Measurements from ENCODE around the gene SUN2.

The SUN2 gene

GRCh38 chr22:38786631-38787030 lies 30.8 kb upstream of the SUN2 start:
- no peak overlapping the region for H3K4me3 Mint-ChIP-seq
- H3K9me3 Mint-ChIP-seq: no peaks in the 10 kb centered on the region
- no peaks in the 10 kb centered on the region for H3K36me3 Mint-ChIP-seq (ENCODE audit: low read depth)
- H3K27me3 Mint-ChIP-seq: no peaks in the 10 kb centered on the region
- H3K27ac Mint-ChIP-seq: no peak overlapping the region
- no peaks in the 10 kb centered on the region for H3K4me1 Mint-ChIP-seq (ENCODE audit: low read depth)

- Mint-ChIP-seq H3K36me3 (ENCODE audit: low read depth) (peaks cover 5% of the 10 kb centered on the region), H3K27me3 (no peaks in the 10 kb centered on the region), H3K4me3 (no peak overlapping the region), H3K27ac (no peak overlapping the region), H3K4me1 (ENCODE audit: low read depth) (no peaks in the 10 kb centered on the region), H3K9me3 (no peaks in the 10 kb centered on the region)
Observed at GRCh38 chr22:38784856-38785255, 29.1 kb upstream of the SUN2 start.

DNA sequence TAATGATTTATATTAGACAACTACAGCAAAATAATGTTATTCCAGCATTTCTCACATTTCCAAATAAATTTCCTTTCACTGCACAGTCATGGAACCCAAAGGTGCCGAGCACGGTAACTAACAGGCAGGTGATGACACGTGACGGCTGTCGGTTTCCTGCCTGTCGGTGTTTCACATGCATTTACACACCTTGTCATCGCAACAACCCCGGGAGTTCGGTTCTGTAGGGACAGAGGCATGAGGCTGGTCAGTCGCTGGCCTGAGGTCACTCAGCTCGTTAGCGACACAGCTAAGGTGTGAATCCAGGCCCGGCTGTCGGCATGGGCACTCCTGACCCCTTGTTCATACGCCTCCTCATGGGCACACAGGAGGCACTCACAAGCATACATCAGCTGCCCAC lies 28.2 kb upstream of the SUN2 start:
- Mint-ChIP-seq H3K27me3 (no peaks in the 10 kb centered on the region), H3K4me3 (no peak overlapping the region), H3K27ac (no peak overlapping the region), H3K36me3 (ENCODE audit: low read depth) (peaks cover 5% of the 10 kb centered on the region), H3K9me3 (no peaks in the 10 kb centered on the region), H3K4me1 (ENCODE audit: low read depth) (no peaks in the 10 kb centered on the region)

DNA sequence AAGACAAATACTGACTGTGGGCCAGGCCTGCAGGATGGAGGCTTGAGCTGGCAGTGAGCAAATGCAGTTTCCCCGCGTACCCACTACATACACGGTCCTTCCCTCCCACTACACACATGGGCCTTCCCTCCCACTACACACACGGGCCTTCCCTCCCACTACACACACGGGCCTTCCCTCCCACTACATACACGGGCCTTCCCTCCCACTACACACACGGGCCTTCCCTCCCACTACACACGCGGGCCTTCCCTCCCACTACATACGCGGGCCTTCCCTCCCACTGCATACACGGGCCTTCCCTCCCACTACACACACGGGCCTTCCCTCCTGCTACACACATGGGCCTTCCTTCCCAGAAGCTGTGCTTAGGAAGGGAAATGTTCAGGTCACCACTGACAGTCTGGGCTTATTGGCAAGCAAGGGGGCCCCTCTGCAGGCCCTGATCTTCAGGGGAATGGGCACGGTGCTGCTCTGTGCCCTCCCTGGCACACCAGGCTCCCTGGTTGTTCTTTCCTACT lies 27.4 kb upstream of the SUN2 start:
- Mint-ChIP-seq H3K4me1 (ENCODE audit: low read depth) (no peaks in the 10 kb centered on the region), H3K9me3 (no peaks in the 10 kb centered on the region), H3K27ac (no peak overlapping the region), H3K36me3 (ENCODE audit: low read depth) (peaks cover 5% of the 10 kb centered on the region), H3K27me3 (no peaks in the 10 kb centered on the region), H3K4me3 (no peak overlapping the region)

DNA sequence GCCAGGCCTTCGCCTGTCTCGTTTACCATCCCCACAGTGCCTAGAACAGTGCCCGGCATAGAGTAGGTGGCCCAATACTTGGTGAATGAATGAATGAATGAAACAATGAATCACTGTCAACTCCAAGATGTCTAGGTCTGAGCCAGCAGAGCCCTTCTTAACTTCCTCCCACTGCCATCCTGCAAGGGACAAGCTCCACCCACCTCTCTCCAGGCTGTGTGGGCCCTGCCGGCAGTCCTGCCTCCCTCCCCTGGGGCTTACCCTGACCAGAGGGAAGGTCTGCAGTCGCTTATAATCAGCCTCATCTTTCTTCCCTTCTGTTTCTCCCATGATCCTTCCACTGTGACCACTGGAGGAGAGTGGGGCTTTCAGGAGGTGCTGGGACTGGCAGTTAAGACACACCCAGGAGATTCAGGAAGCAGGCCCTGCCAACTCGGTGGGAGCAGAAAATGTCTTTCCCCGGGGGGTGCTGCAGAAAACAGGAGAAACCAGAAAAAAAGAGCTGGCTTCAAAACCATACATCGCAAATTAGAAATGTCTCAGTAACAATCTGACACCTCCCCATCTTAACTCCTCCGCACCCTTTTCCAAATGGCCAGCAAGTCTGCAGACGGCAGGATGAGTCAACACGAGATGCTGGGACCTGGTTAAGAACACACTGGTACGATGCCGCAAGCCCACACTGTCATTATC lies 26.8 kb upstream of the SUN2 start:
- H3K4me3 Mint-ChIP-seq: no peak overlapping the region
- no peaks in the 10 kb centered on the region for H3K27me3 Mint-ChIP-seq
- H3K36me3 Mint-ChIP-seq (ENCODE audit: low read depth): peaks cover 5% of the 10 kb centered on the region
- no peaks in the 10 kb centered on the region for H3K4me1 Mint-ChIP-seq (ENCODE audit: low read depth)
- H3K27ac Mint-ChIP-seq: no peak overlapping the region
- H3K9me3 Mint-ChIP-seq: no peaks in the 10 kb centered on the region

DNA sequence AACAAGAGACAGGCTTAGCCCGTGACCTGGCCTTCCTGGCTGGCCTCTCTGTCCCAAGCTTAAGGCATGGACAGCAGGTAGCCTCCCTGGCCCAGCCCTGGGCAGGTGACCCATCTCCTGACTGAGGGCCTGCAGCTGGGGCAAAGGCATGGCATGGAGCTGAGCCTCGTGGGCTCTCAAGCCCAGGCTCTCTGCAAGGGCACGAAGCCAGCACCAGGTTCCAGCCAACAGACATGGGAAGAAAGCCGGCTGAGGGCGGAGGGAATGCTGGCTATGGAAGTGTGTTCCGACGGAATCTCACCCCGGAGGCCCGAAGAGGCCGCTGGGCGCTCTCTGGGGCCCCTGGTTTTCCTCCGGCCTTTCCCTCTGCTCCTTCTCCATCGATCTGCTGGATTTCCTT lies 25.2 kb upstream of the SUN2 start:
- Mint-ChIP-seq H3K4me3 (no peak overlapping the region), H3K9me3 (no peaks in the 10 kb centered on the region), H3K4me1 (ENCODE audit: low read depth) (no peaks in the 10 kb centered on the region), H3K27ac (no peak overlapping the region), H3K36me3 (ENCODE audit: low read depth) (peaks cover 5% of the 10 kb centered on the region), H3K27me3 (no peaks in the 10 kb centered on the region)

GRCh38 chr22:38777087-38777671 lies 21.4 kb upstream of the SUN2 start:
- H3K27ac Mint-ChIP-seq: no peak overlapping the region
- no peaks in the 10 kb centered on the region for H3K9me3 Mint-ChIP-seq
- H3K4me3 Mint-ChIP-seq: no peak overlapping the region
- peaks cover 5% of the 10 kb centered on the region for H3K36me3 Mint-ChIP-seq (ENCODE audit: low read depth)
- peaks cover 6% of the 10 kb centered on the region for H3K4me1 Mint-ChIP-seq (ENCODE audit: low read depth)
- H3K27me3 Mint-ChIP-seq: no peaks in the 10 kb centered on the region

- Mint-ChIP-seq H3K4me3 (no peak overlapping the region), H3K36me3 (ENCODE audit: low read depth) (peaks cover 5% of the 10 kb centered on the region), H3K27me3 (no peaks in the 10 kb centered on the region), H3K4me1 (ENCODE audit: low read depth) (peaks cover 6% of the 10 kb centered on the region), H3K9me3 (no peaks in the 10 kb centered on the region), H3K27ac (no peak overlapping the region)
Observed at GRCh38 chr22:38776086-38776485, 20.3 kb upstream of the SUN2 start.

GRCh38 chr22:38775656-38776055 lies 19.9 kb upstream of the SUN2 start:
- Mint-ChIP-seq H3K27ac (no peak overlapping the region), H3K9me3 (no peaks in the 10 kb centered on the region), H3K27me3 (no peaks in the 10 kb centered on the region), H3K36me3 (ENCODE audit: low read depth) (peaks cover 5% of the 10 kb centered on the region), H3K4me3 (no peak overlapping the region), H3K4me1 (ENCODE audit: low read depth) (peaks cover 6% of the 10 kb centered on the region)

DNA sequence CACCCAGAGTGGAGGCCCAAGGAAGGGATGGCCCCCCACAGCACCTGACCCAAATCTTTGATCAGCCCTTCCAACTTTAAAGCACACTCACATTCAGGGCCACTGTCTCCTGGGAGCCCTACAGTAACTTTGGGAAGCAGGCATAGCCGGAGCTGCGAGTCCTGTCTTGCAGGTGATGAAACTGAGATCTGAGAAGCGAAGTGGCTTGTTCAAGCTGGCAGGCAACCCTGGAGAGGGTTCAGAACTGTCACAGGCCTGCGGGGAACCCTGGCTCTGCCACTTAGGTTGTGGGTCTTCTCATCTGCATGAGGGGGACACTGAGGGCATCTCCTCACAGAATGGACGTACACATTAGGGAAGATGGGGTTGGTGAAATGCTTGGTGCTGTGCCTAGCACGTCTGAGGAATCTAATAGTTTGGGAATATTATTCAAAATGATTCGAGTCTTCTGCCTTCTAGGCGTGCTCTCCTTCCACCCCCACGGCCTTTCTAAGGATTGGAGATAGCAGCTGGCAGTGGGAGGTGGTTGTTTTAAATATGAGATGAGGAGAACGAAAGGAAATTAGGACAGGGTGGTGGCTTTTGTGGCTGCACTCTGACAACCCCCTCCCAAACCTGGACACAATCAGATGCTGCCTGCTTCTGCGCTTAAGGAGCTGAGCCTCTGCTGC lies 18.8 kb upstream of the SUN2 start:
- Mint-ChIP-seq H3K9me3 (no peaks in the 10 kb centered on the region), H3K4me3 (no peak overlapping the region), H3K4me1 (ENCODE audit: low read depth) (peaks cover 6% of the 10 kb centered on the region), H3K27ac (no peak overlapping the region), H3K27me3 (no peaks in the 10 kb centered on the region), H3K36me3 (ENCODE audit: low read depth) (no peaks in the 10 kb centered on the region)

DNA sequence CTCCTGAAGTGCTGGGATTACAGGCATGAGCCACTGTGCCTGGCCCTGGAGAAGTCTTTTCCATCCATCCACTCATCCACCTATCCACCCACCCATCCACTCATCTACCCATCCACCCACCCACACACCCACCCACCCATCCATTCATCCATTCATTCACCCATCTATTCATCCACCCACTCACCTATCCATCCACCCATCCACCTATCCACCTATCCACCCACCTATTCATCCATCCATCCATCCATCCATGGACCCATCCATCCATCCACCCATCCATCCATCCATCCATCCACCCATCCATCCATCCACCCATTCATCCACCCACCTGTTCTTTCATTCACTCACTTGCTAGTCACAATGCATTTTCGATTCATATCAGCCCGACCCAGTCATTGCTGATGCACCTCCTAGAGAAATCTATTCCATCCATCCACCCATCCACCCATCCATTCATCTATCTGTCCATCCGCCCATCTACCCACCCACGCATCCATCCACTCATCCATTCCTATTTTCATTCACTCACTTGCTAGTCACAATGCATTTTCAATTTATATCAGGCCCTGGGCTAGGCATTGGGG lies 17.7 kb upstream of the SUN2 start:
- no peaks in the 10 kb centered on the region for H3K36me3 Mint-ChIP-seq (ENCODE audit: low read depth)
- no peak overlapping the region for H3K27ac Mint-ChIP-seq
- no peaks in the 10 kb centered on the region for H3K27me3 Mint-ChIP-seq
- no peaks in the 10 kb centered on the region for H3K9me3 Mint-ChIP-seq
- H3K4me1 Mint-ChIP-seq (ENCODE audit: low read depth): peaks cover 6% of the 10 kb centered on the region
- no peak overlapping the region for H3K4me3 Mint-ChIP-seq

DNA sequence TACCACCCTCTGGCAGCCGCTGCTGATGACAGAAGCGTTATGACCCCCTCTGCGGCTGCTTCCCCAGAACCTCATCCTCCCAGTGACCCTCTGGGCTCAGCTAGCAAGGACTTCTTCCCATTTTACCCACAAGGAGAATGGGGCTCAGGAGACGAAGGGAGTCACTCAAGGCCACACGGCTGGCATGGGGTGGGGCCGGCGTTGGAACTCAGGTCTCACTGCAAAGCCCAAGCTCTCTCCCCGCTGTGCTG lies 16.8 kb upstream of the SUN2 start:
- Mint-ChIP-seq H3K27ac (no peak overlapping the region), H3K4me1 (ENCODE audit: low read depth) (peaks cover 6% of the 10 kb centered on the region), H3K9me3 (no peaks in the 10 kb centered on the region), H3K36me3 (ENCODE audit: low read depth) (no peaks in the 10 kb centered on the region), H3K4me3 (no peak overlapping the region), H3K27me3 (no peaks in the 10 kb centered on the region)

GRCh38 chr22:38770257-38770949 lies 14.6 kb upstream of the SUN2 start:
- Mint-ChIP-seq H3K4me1 (ENCODE audit: low read depth) (peaks cover 4% of the 10 kb centered on the region), H3K36me3 (ENCODE audit: low read depth) (no peaks in the 10 kb centered on the region), H3K27ac (no peak overlapping the region), H3K4me3 (no peak overlapping the region), H3K27me3 (no peaks in the 10 kb centered on the region), H3K9me3 (no peaks in the 10 kb centered on the region)

- no peak overlapping the region for H3K4me3 Mint-ChIP-seq
- H3K27ac Mint-ChIP-seq: no peak overlapping the region
- no peaks in the 10 kb centered on the region for H3K36me3 Mint-ChIP-seq (ENCODE audit: low read depth)
Observed at GRCh38 chr22:38768036-38768435, 12.2 kb upstream of the SUN2 start.

DNA sequence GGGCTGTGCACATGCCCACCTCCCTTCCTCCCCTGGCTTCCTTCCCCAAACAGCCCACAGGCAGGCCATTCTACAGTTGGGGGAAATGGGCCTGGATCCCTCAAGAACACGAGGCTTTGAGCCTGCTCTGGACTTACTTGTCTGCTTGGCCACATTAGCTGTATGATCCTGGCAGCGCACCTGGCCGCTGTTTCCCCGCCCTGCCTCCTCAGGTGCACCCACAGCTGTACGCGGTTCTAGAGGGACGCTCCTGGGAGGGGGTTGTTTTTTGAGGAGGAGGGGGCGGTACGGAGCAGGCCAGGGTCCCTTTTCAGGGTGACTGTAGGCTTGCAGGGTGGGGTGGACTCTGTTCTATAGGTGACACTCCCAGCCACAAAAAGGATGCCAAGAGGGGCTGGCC lies 11.5 kb upstream of the SUN2 start:
- no peaks in the 10 kb centered on the region for H3K36me3 Mint-ChIP-seq (ENCODE audit: low read depth)
- no peak overlapping the region for H3K27ac Mint-ChIP-seq
- no peaks in the 10 kb centered on the region for H3K9me3 Mint-ChIP-seq
- no peaks in the 10 kb centered on the region for H3K27me3 Mint-ChIP-seq
- H3K4me3 Mint-ChIP-seq: no peak overlapping the region
- no peaks in the 10 kb centered on the region for H3K4me1 Mint-ChIP-seq (ENCODE audit: low read depth)

More at GRCh38 chr22:38768036-38768435, 12.2 kb upstream of the SUN2 start:
- no peaks in the 10 kb centered on the region for H3K4me1 Mint-ChIP-seq (ENCODE audit: low read depth)
- H3K27me3 Mint-ChIP-seq: no peaks in the 10 kb centered on the region
- no peaks in the 10 kb centered on the region for H3K9me3 Mint-ChIP-seq
